ENCODE measurements around the gene ABCG8. TPM values are rescaled to one million over a fixed set of nuclear protein-coding genes. Genes with fewer than 3 reads are reported as not detected.

Gene ABCG8
- polyA plus RNA-seq, 1 of the 3 experiments (the other 2 are of a cell fraction), result not detected

DNA sequence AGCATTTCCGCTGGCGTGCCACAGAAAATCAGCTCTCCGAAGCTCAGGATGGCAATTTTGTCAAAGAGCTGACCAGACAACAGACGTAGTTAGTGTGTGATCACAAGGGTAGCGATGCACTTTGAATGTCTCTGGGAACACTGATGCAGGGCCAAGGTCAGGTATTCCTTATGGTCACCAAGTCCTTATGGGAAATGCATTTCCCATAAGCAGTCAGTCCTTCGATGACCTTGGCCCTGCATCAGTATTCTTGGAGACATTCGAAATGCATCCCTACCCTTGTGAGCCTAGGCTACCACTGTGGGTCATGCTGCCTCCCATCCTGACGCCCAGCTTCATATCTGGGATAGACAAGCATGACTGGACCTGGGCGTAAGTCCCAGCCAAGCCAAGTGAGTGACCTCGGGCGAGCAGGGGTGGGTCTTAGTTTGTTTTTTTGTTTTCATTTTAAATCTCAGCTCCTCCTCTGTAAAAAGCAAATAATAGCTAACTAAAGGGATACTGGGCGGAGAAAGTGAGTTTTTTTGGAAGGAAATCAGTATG lies 13.7 kb upstream of the ABCG8 start:
- ChIA-PET CTCF (interaction anchor here (0.9 kb wide), 1 partner anchor 53 kb away, joined by 3 read pairs; no protein-coding TSS in a partner anchor), POLR2A (no interaction called here)
- 83% methylated on average over 12 of the region's 12 CpGs for WGBS (ENCODE audit: low lambda C conversion rate)
- no peak overlapping the region for H3K9ac ChIP-seq
- DNase-seq, result no peak
- H2AFZ ChIP-seq (ENCODE audit: low read depth), result no peak overlapping the region
- H3K9me3 ChIP-seq, result no peaks in the 10 kb centered on the region
- H3K4me2 ChIP-seq, result no peak overlapping the region
- H4K20me1 ChIP-seq (ENCODE audit: insufficient read depth), result no peaks in the 10 kb centered on the region
- H3K4me1 ChIP-seq (ENCODE audit: control insufficient read depth in 1 of 2, insufficient read depth in 2 of 2, low read depth in 1 of 2, low read length in 1 of 2), result no peaks in the 10 kb centered on the region; a peak in 1 of 4 replicates
- TF ChIP-seq, protein P1, sequence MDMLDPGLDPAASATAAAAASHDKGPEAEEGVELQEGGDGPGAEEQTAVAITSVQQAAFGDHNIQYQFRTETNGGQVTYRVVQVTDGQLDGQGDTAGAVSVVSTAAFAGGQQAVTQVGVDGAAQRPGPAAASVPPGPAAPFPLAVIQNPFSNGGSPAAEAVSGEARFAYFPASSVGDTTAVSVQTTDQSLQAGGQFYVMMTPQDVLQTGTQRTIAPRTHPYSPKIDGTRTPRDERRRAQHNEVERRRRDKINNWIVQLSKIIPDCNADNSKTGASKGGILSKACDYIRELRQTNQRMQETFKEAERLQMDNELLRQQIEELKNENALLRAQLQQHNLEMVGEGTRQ (IDR thresholded peaks at IDR 0.05; ENCODE audit: borderline replicate concordance, low read depth, low read length), result no peak
- no peak for TF ChIP-seq RCOR1 (IDR thresholded peaks at IDR 0.05; ENCODE audit: low read length)
- TF ChIP-seq, protein P2, sequence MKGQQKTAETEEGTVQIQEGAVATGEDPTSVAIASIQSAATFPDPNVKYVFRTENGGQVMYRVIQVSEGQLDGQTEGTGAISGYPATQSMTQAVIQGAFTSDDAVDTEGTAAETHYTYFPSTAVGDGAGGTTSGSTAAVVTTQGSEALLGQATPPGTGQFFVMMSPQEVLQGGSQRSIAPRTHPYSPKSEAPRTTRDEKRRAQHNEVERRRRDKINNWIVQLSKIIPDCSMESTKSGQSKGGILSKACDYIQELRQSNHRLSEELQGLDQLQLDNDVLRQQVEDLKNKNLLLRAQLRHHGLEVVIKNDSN (IDR thresholded peaks at IDR 0.05; ENCODE audit: borderline replicate concordance, low read depth), result no peak
- no peak for TF ChIP-seq GABPA (IDR thresholded peaks at IDR 0.05; ENCODE audit: low read depth)
- no peak for TF ChIP-seq NRF1 (IDR thresholded peaks at IDR 0.05; ENCODE audit: low read depth, low read length)
- no peak for TF ChIP-seq FOXJ3 (CRISPR knock-in tag; IDR thresholded peaks at IDR 0.05)
- TF ChIP-seq, protein P3, sequence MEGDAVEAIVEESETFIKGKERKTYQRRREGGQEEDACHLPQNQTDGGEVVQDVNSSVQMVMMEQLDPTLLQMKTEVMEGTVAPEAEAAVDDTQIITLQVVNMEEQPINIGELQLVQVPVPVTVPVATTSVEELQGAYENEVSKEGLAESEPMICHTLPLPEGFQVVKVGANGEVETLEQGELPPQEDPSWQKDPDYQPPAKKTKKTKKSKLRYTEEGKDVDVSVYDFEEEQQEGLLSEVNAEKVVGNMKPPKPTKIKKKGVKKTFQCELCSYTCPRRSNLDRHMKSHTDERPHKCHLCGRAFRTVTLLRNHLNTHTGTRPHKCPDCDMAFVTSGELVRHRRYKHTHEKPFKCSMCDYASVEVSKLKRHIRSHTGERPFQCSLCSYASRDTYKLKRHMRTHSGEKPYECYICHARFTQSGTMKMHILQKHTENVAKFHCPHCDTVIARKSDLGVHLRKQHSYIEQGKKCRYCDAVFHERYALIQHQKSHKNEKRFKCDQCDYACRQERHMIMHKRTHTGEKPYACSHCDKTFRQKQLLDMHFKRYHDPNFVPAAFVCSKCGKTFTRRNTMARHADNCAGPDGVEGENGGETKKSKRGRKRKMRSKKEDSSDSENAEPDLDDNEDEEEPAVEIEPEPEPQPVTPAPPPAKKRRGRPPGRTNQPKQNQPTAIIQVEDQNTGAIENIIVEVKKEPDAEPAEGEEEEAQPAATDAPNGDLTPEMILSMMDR (IDR thresholded peaks at IDR 0.05), result no peak
- TF ChIP-seq FOXM1 (IDR thresholded peaks at IDR 0.05; ENCODE audit: low read depth), result no peak
- TF ChIP-seq, protein P4, sequence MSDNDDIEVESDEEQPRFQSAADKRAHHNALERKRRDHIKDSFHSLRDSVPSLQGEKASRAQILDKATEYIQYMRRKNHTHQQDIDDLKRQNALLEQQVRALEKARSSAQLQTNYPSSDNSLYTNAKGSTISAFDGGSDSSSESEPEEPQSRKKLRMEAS (IDR thresholded peaks at IDR 0.05; ENCODE audit: low read depth), result no peak
- no peak for TF ChIP-seq GATA2 (CRISPR knock-in tag; IDR thresholded peaks at IDR 0.05)
- no peak for TF ChIP-seq CHD2 (IDR thresholded peaks at IDR 0.05; ENCODE audit: low read length, partially characterized antibody)
- TF ChIP-seq, protein P5, sequence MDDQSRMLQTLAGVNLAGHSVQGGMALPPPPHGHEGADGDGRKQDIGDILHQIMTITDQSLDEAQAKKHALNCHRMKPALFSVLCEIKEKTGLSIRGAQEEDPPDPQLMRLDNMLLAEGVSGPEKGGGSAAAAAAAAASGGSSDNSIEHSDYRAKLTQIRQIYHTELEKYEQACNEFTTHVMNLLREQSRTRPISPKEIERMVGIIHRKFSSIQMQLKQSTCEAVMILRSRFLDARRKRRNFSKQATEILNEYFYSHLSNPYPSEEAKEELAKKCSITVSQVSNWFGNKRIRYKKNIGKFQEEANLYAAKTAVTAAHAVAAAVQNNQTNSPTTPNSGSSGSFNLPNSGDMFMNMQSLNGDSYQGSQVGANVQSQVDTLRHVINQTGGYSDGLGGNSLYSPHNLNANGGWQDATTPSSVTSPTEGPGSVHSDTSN (IDR thresholded peaks at IDR 0.05), result no peak
- TF ChIP-seq NFIC (IDR thresholded peaks at IDR 0.05; ENCODE audit: borderline replicate concordance), result no peak
- H3K9me2 ChIP-seq, result no peaks in the 10 kb centered on the region
- no peaks in the 10 kb centered on the region for H3F3A ChIP-seq (replicated peaks; ENCODE audit: insufficient read depth)
- no peaks in the 10 kb centered on the region; the same call in 1 of the 2 replicates for H3K27me3 ChIP-seq (ENCODE audit: insufficient read depth)
- no peaks in the 10 kb centered on the region for H3K79me2 ChIP-seq (ENCODE audit: insufficient read depth)
- H3K27ac ChIP-seq (ENCODE audit: low read depth in 2 of 2, low read length in 1 of 2), result no peak overlapping the region
- H3K4me3 ChIP-seq (ENCODE audit: low read depth in 2 of 2, low read length in 1 of 2), result no peak overlapping the region
- no peaks in the 10 kb centered on the region for H3K36me3 ChIP-seq (replicated peaks in 1 of 2; ENCODE audit: control insufficient read depth in 1 of 2, insufficient read depth in 2 of 2, low read length in 1 of 2)
